ENCODE data around the gene CHRM1. TPM values are rescaled to one million over a fixed set of nuclear protein-coding genes. Genes with fewer than 3 reads are reported as not detected.

Gene CHRM1
- total RNA-seq, 2 donors from 2014 or later, result not detected

- Mint-ChIP-seq H3K4me1 (peaks cover 18% of the 10 kb centered on the region), H3K27me3 (peaks cover 7% of the 10 kb centered on the region), H3K27ac (peak overlapping the region; percentile 0), H3K4me3 (peak overlapping the region; percentile 15), H3K9me3 (no peaks in the 10 kb centered on the region), H3K36me3 (ENCODE audit: low read depth) (no peaks in the 10 kb centered on the region)
- peak; percentile 64 for ATAC-seq (replicated peaks)
Measured at GRCh38 chr11:62902932-62903331, 18.2 kb downstream of the CHRM1 start.

DNA sequence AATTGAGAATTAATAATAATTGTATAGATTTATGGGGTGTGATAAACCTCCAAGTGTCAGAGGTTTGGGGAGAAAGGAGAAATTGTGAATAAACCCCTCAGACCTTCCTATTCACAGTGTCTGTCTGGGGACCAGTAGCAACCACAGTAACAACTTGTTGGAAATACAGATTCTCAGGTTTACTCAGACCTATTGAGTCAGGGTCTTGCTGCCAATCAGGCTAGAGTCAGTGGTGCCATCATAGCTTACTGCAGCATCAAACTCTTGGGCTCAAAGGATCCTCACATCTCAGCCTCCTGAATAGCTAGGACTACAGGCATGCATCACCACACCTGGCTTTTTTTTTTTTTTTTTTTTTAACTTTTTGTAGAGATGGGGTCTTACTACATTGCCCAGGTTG is 23.1 kb downstream of the CHRM1 start:
- ATAC-seq (replicated peaks), result peak; percentile 77
- H3K27ac Mint-ChIP-seq, result no peak overlapping the region
- no peak overlapping the region for H3K4me3 Mint-ChIP-seq
- H3K4me1 Mint-ChIP-seq, result peaks cover 15% of the 10 kb centered on the region
- no peaks in the 10 kb centered on the region for H3K36me3 Mint-ChIP-seq (ENCODE audit: low read depth)
- H3K27me3 Mint-ChIP-seq, result peaks cover 7% of the 10 kb centered on the region
- no peaks in the 10 kb centered on the region for H3K9me3 Mint-ChIP-seq

GRCh38 chr11:62897311-62897710 is 23.9 kb downstream of the CHRM1 start:
- H3K27me3 Mint-ChIP-seq, result peaks cover 7% of the 10 kb centered on the region
- no peaks in the 10 kb centered on the region for H3K36me3 Mint-ChIP-seq (ENCODE audit: low read depth)
- H3K4me1 Mint-ChIP-seq, result peaks cover 8% of the 10 kb centered on the region
- H3K9me3 Mint-ChIP-seq, result no peaks in the 10 kb centered on the region
- no peak overlapping the region for H3K27ac Mint-ChIP-seq
- no peak for ATAC-seq (replicated peaks)
- no peak overlapping the region for H3K4me3 Mint-ChIP-seq

DNA sequence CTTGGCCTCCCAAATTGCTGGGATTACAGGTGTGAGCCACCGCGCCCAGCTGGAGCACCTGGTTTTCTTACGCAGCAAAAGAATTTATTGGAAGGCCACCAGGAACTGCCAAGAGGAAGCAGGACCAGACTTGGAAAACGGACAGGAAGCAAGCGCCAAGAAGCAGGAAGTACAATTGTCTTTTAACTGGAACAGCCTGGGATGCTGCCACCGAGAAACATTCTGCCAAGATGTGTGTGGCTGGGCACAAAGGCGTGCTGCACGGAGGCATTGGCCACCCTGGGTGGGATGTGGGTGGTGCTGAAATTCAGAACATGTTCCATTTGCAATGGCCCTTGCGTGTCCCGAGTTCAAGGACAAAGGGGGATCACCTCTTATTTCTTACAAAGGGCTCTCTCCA is 25.1 kb downstream of the CHRM1 start:
- H3K36me3 Mint-ChIP-seq (ENCODE audit: low read depth), result no peaks in the 10 kb centered on the region
- H3K4me1 Mint-ChIP-seq, result peaks cover 5% of the 10 kb centered on the region
- no peak for ATAC-seq (replicated peaks)
- peaks cover 7% of the 10 kb centered on the region for H3K27me3 Mint-ChIP-seq
- no peak overlapping the region for H3K27ac Mint-ChIP-seq
- H3K9me3 Mint-ChIP-seq, result no peaks in the 10 kb centered on the region
- H3K4me3 Mint-ChIP-seq, result no peak overlapping the region

GRCh38 chr11:62895501-62895900 is 25.7 kb downstream of the CHRM1 start:
- no peak for ATAC-seq (replicated peaks)
- no peaks in the 10 kb centered on the region for H3K9me3 Mint-ChIP-seq
- no peak overlapping the region for H3K4me3 Mint-ChIP-seq
- H3K27ac Mint-ChIP-seq, result no peak overlapping the region
- peaks cover 7% of the 10 kb centered on the region for H3K27me3 Mint-ChIP-seq
- H3K4me1 Mint-ChIP-seq, result peaks cover 5% of the 10 kb centered on the region
- H3K36me3 Mint-ChIP-seq (ENCODE audit: low read depth), result no peaks in the 10 kb centered on the region

- Mint-ChIP-seq H3K9me3 (no peaks in the 10 kb centered on the region), H3K4me3 (no peak overlapping the region), H3K27ac (no peak overlapping the region), H3K4me1 (peaks cover 2% of the 10 kb centered on the region), H3K27me3 (peaks cover 2% of the 10 kb centered on the region), H3K36me3 (ENCODE audit: low read depth) (peaks cover 29% of the 10 kb centered on the region)
- peak; percentile 49 for ATAC-seq (replicated peaks)
Measured at GRCh38 chr11:62892077-62892922, 28.9 kb downstream of the CHRM1 start.

DNA sequence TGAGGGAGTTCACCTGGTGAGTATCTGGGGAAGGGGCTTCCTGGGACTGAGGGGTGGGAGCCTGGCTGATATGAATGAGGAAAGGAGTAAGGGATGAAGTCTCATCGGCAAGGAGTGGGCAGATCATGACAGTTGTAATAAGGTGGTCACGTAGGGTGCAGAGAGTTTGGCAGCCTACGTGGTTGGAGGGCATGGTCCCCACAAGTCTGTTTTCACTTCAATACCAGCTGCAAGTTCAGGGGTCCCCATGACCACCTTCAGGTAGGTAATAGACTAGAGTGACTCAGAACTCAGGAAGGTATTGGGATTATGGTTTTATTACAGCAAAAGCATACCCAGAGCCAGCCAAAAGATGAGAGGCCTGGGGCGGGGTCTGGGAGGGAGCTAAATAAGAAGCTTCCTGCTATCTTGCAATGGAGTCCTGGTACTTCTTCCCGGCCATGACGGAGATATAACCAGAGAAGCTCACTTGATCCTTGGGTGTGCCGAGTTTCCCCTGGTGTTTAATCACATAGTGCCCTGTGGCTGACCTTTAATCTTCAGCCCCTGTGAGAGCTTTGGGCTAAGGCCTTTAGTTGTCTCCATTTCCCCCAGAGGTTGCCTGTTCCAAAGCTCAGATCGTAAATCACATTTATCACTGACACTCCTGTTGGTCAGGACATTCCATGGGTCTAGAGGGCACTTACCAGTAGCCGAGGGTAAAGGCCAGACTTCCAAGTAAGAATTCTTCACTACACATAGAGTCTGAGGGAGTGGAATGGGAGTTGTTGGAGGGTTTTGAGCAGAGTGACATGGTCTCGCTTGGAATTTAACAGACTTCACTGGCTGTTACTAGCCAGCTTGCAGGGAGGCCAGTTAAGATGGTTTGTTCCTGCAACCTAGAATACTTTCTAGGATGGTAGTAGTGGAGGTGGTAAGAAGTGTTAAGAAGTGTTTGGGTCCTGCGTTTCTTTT is 31.4 kb downstream of the CHRM1 start:
- peak; percentile 16 for ATAC-seq (replicated peaks)
- Mint-ChIP-seq H3K9me3 (no peaks in the 10 kb centered on the region), H3K27ac (no peak overlapping the region), H3K36me3 (ENCODE audit: low read depth) (peaks cover 54% of the 10 kb centered on the region), H3K4me3 (no peak overlapping the region), H3K27me3 (no peaks in the 10 kb centered on the region), H3K4me1 (peaks cover 8% of the 10 kb centered on the region)

DNA sequence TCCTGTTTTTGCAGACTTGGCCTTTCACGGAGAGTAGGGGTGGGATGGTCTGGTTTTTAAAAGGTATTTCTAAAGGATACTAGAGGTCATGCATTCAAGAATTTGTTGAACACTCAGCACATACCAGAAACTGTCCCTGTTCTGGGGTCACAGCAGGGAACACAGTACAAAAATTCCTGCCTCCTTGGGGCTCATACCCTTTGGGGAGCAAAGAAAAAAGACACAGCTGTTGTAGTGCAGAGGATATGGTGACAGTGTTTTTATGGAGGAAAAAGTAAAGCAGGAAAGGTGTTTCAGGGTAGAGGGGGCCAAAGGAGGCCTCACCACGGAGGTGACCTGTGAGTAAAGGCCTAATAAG is 32.1 kb downstream of the CHRM1 start:
- peak overlapping the region; percentile 14 for H3K27ac Mint-ChIP-seq
- no peaks in the 10 kb centered on the region for H3K9me3 Mint-ChIP-seq
- H3K4me3 Mint-ChIP-seq, result no peak overlapping the region
- H3K27me3 Mint-ChIP-seq, result no peaks in the 10 kb centered on the region
- ATAC-seq (replicated peaks), result no peak
- peaks cover 61% of the 10 kb centered on the region for H3K36me3 Mint-ChIP-seq (ENCODE audit: low read depth)
- peaks cover 10% of the 10 kb centered on the region for H3K4me1 Mint-ChIP-seq

- peak overlapping the region; percentile 14 for H3K27ac Mint-ChIP-seq
- no peaks in the 10 kb centered on the region for H3K27me3 Mint-ChIP-seq
Measured at GRCh38 chr11:62888406-62888805, 32.8 kb downstream of the CHRM1 start.

GRCh38 chr11:62885137-62885750 is 35.9 kb downstream of the CHRM1 start:
- peaks cover 26% of the 10 kb centered on the region for H3K4me1 Mint-ChIP-seq
- no peaks in the 10 kb centered on the region for H3K9me3 Mint-ChIP-seq
- H3K27ac Mint-ChIP-seq, result peak overlapping the region; percentile 78
- no peak for ATAC-seq (replicated peaks)
- peak overlapping the region; percentile 62 for H3K4me3 Mint-ChIP-seq
- peaks cover 99% of the 10 kb centered on the region for H3K36me3 Mint-ChIP-seq (ENCODE audit: low read depth)
- H3K27me3 Mint-ChIP-seq, result no peaks in the 10 kb centered on the region

More at GRCh38 chr11:62888406-62888805, 32.8 kb downstream of the CHRM1 start:
- H3K4me1 Mint-ChIP-seq, result peaks cover 17% of the 10 kb centered on the region
- no peaks in the 10 kb centered on the region for H3K9me3 Mint-ChIP-seq
- no peak overlapping the region for H3K4me3 Mint-ChIP-seq
- ATAC-seq (replicated peaks), result no peak
- peaks cover 68% of the 10 kb centered on the region for H3K36me3 Mint-ChIP-seq (ENCODE audit: low read depth)

DNA sequence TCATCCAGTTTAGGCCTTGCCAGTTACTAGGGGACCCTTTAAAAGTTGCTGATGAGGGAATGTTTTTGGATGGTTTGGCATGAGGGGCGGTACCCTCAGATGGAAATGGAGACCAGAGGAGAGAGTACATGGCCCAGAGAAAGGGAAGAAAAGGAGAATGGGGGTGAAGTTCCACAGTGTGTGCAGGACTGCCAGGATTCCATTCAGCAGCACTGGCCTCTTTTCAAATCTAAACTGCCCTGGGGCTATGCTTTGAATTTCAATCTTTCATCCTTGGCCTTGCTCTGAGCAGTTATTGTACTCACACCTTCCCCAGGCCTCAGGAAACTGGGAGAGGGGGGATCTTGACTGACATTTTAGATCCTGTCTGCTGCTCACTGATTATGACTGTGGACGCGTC is 37.5 kb downstream of the CHRM1 start:
- Mint-ChIP-seq H3K4me3 (peak overlapping the region; percentile 99), H3K36me3 (ENCODE audit: low read depth) (peaks cover 87% of the 10 kb centered on the region)

GRCh38 chr11:62882788-62883501 is 38.2 kb downstream of the CHRM1 start:
- no peak for ATAC-seq (replicated peaks)
- H3K4me3 Mint-ChIP-seq, result peak overlapping the region; percentile 99
- peaks cover 32% of the 10 kb centered on the region for H3K4me1 Mint-ChIP-seq
- no peaks in the 10 kb centered on the region for H3K9me3 Mint-ChIP-seq
- no peaks in the 10 kb centered on the region for H3K27me3 Mint-ChIP-seq
- H3K36me3 Mint-ChIP-seq (ENCODE audit: low read depth), result peaks cover 80% of the 10 kb centered on the region
- H3K27ac Mint-ChIP-seq, result peak overlapping the region; percentile 99

More for the DNA sequence above, 37.5 kb downstream of the CHRM1 start:
- Mint-ChIP-seq H3K27me3 (no peaks in the 10 kb centered on the region), H3K27ac (peak overlapping the region; percentile 99), H3K9me3 (no peaks in the 10 kb centered on the region), H3K4me1 (peaks cover 32% of the 10 kb centered on the region)
- no peak for ATAC-seq (replicated peaks)

GRCh38 chr11:62882431-62882749 is 38.8 kb downstream of the CHRM1 start:
- H3K9me3 Mint-ChIP-seq, result no peaks in the 10 kb centered on the region
- H3K27ac Mint-ChIP-seq, result peak overlapping the region; percentile 99
- peak overlapping the region; percentile 99 for H3K4me3 Mint-ChIP-seq
- peaks cover 32% of the 10 kb centered on the region for H3K4me1 Mint-ChIP-seq
- H3K36me3 Mint-ChIP-seq (ENCODE audit: low read depth), result peaks cover 80% of the 10 kb centered on the region
- no peaks in the 10 kb centered on the region for H3K27me3 Mint-ChIP-seq
- ATAC-seq (replicated peaks), result no peak
